GM12878 (cell line): ENCODE data around the gene ADAMTS17. TPM values are rescaled to one million over a fixed set of nuclear protein-coding genes. Genes with fewer than 3 reads are reported as not detected.

Source experiments
- ATAC-seq: fragments of 200-7000 bp; cut with Tn5 transposase; 3 replicates; pipeline ENCODE4 v1.9.1; 2020; ENCODE audit warnings: mild to moderate bottlenecking, moderate library complexity
- BruUV-seq: library from RNA; stranded (reverse); fragments of 400-500 nt; replicated peaks from 2 replicates; lab custom pipeline; 2021; lab: Mats Ljungman, UMichigan
- CTCF ChIA-PET: fragments of 300-600 bp; sonication (Branson Sonifier 250); formaldehyde crosslinking; extraction: SDS; loops from one replicate; lab custom pipeline; 2021; ENCODE audit warnings: inconsistent platforms; lab: Yijun Ruan, JAX
- POLR2A ChIA-PET: fragments of 350-600 bp; formaldehyde crosslinking; extraction: SDS; loops from one replicate; lab custom pipeline; 2021; ENCODE audit warnings: inconsistent platforms; lab: Charles Lee
- RAD21 ChIA-PET: fragments of 300-600 bp; sonication (Branson Sonifier 250); formaldehyde crosslinking; loops from one replicate; lab custom pipeline; 2023; ENCODE audit warnings: antibody characterized with exemption; ENCODE audit not compliant: unreplicated experiment; lab: Charles Lee
- SMC1A ChIA-PET: fragments of 300-600 bp; sonication (Branson Sonifier 250); formaldehyde crosslinking; loops from one replicate; lab custom pipeline; 2023; ENCODE audit not compliant: unreplicated experiment, uncharacterized antibody; lab: Charles Lee
- DNase-seq: peaks from one replicate; pipeline ENCODE4 v3.0.0-alpha.2; 2011; ENCODE audit warnings: low read depth, low spot score
- FAIRE-seq: peaks from 3 replicates; lab custom pipeline; 2011; peaks lifted over from hg19 to GRCh38; lab: Jason Lieb, UNC
- H2AFZ ChIP-seq: 2 replicates; pipeline ENCODE4 v1.6.0; 2011; ENCODE audit warnings: low read depth, low read length, control low read depth; ENCODE audit not compliant: control insufficient read depth
- H3K27ac ChIP-seq: 2 replicates; pipeline ENCODE4 v1.5.1; 2011; ENCODE audit warnings: control low read depth; ENCODE audit not compliant: control insufficient read depth, insufficient read depth
- H3K27me3 ChIP-seq, 2 experiments: replicated peaks in 1 of 2; 2 replicates each; pipeline versions ENCODE4 v1.6.0 to v1.6.1; 2011; ENCODE audit warnings: low read length in 1 of 2; ENCODE audit not compliant: control insufficient read depth in 2 of 2, insufficient read depth in 2 of 2
- H3K36me3 ChIP-seq, 2 experiments: 2 replicates each; pipeline ENCODE4 v1.5.1; 2011; ENCODE audit warnings: low read length in 1 of 2; ENCODE audit not compliant: control insufficient read depth in 2 of 2, insufficient read depth in 2 of 2
- H3K4me1 ChIP-seq: 2 replicates; pipeline ENCODE4 v1.6.1; 2011; ENCODE audit warnings: mild to moderate bottlenecking, low read length, moderate library complexity, mixed read lengths; ENCODE audit not compliant: control insufficient read depth, insufficient read depth
- H3K4me2 ChIP-seq: 2 replicates; pipeline ENCODE4 v1.6.0; 2011; ENCODE audit warnings: control low read depth; ENCODE audit not compliant: control insufficient read depth, insufficient read depth
- H3K4me3 ChIP-seq: fragments of 200-600 bp; sonication (generic); 2 replicates; pipeline ENCODE4 v1.5.1; 2016
- H3K79me2 ChIP-seq: 2 replicates; pipeline ENCODE4 v1.6.0; 2011; ENCODE audit warnings: low read length; ENCODE audit not compliant: control insufficient read depth, insufficient read depth
- H3K9ac ChIP-seq: 2 replicates; pipeline ENCODE4 v1.8.0; 2011; ENCODE audit warnings: low read length, control low read depth, mixed read lengths; ENCODE audit not compliant: control insufficient read depth, insufficient read depth
- H3K9me3 ChIP-seq: replicated peaks from 3 replicates; pipeline ENCODE4 v1.5.1; 2011; ENCODE audit warnings: mild to moderate bottlenecking, low read length; ENCODE audit not compliant: control insufficient read depth, insufficient read depth
- H4K20me1 ChIP-seq: 2 replicates; pipeline ENCODE4 v1.6.0; 2011; ENCODE audit not compliant: control insufficient read depth, insufficient read depth
- ASH2L ChIP-seq: fragments of 300-600, 200-600 bp; sonication (generic); IDR thresholded peaks from 2 replicates; pipeline ENCODE4 v1.6.1; 2017; ENCODE audit warnings: low read depth, mild to moderate bottlenecking, borderline replicate concordance
- HDGF ChIP-seq: fragments of 450-650 bp; IDR thresholded peaks from 2 replicates; pipeline ENCODE4 v1.6.1; 2016; ENCODE audit warnings: antibody characterized with exemption
- MEF2B ChIP-seq: fragments of 450-650 bp; IDR thresholded peaks from 2 replicates; pipeline ENCODE4 v1.6.1; 2018; ENCODE audit warnings: mild to moderate bottlenecking, moderate library complexity; ENCODE audit not compliant: partially characterized antibody, poor library complexity, severe bottlenecking
- NR2F1 ChIP-seq: fragments of 450-650 bp; conservative IDR thresholded peaks from 2 replicates; pipeline ENCODE4 v1.6.1; 2017; ENCODE audit warnings: mild to moderate bottlenecking
- SPI1 ChIP-seq: IDR thresholded peaks from 2 replicates; pipeline ENCODE4 v1.6.1; 2011; ENCODE audit warnings: low read depth, mild to moderate bottlenecking, low read length, moderate library complexity, borderline replicate concordance; ENCODE audit not compliant: insufficient read depth
- SUZ12 ChIP-seq: fragments of 200-600 bp; sonication (generic); IDR thresholded peaks from one replicate; pipeline ENCODE4 v1.6.1; 2018; ENCODE audit warnings: antibody characterized with exemption, mild to moderate bottlenecking; ENCODE audit not compliant: unreplicated experiment
- TAF1 ChIP-seq: IDR thresholded peaks from 2 replicates; pipeline ENCODE4 v1.6.1; 2011; ENCODE audit warnings: mild to moderate bottlenecking, low read depth, low read length, borderline replicate concordance
- WRNIP1 ChIP-seq: IDR thresholded peaks from 2 replicates; pipeline ENCODE4 v1.6.1; 2011; ENCODE audit warnings: low read depth, low read length, improper control_type of control experiment, borderline replicate concordance
- YY1 ChIP-seq: IDR thresholded peaks from 2 replicates; pipeline ENCODE4 v1.6.1; 2011; ENCODE audit warnings: low read depth, mild to moderate bottlenecking, low read length
- WGBS: methylation state at CpG from one replicate; pipeline ENCODE4 v1.1.6; 2016; ENCODE audit warnings: low lambda C conversion rate; ENCODE audit not compliant: insufficient replicate concordance, insufficient coverage; ENCODE audit errors: missing lambda C conversion rate; 5-methylcytosine and 5-hydroxymethylcytosine counted together
- in situ Hi-C: fragments of 300-500 bp; cut with MboI; formaldehyde crosslinking; loops from 9 replicates; pipeline ENCODE4 v1.14.3; 2018; ENCODE audit warnings: mixed read lengths
- intact Hi-C: fragments of 100-400 bp; cut with micrococcal nuclease; formaldehyde crosslinking; loops from one replicate; pipeline ENCODE4 v1.14.2; 2022; ENCODE audit not compliant: unreplicated experiment
- polyA plus RNA-seq, 11 experiments: library from polyadenylated mRNA; depleted of rRNA in 4 of 11; unstranded in 6 of 11; stranded (reverse) in 5 of 11; fragments of >200 nt; fragmentation: Nextera tagmentation in 4 of 11; fragmentation: Illumina TruSeq in 1 of 11; extraction: Ambion mirVana in 4 of 11; extraction: Trizol in 1 of 11; gene quantifications; 1 replicate in 1 of 11; 2 replicates in 10 of 11; pipeline versions ENCODE4 v1.2.1 to v1.2.3, GENCODE V29; 2011 to 2016; ENCODE audit warnings: inconsistent platforms in 2 of 11, missing spikeins in 2 of 11, low read depth in 1 of 11
- total RNA-seq, 4 experiments: library from RNA; depleted of rRNA in 3 of 4; stranded (reverse); fragments of >200 nt in 3 of 4; fragmentation: Illumina TruSeq in 1 of 4; extraction: Trizol in 1 of 4; gene quantifications; 2 replicates each; pipeline versions ENCODE4 v1.2.1 to v1.2.3, GENCODE V29; 2013 to 2021
- TF ChIP-seq, protein P1 (sequence below): IDR thresholded peaks from 2 replicates; pipeline ENCODE4 v1.6.1; 2011; ENCODE audit warnings: mild to moderate bottlenecking, low read depth, low read length, moderate library complexity; ENCODE audit not compliant: insufficient replicate concordance
- TF ChIP-seq, protein P2 (sequence below): IDR thresholded peaks from 2 replicates; pipeline ENCODE4 v1.6.1; 2011; ENCODE audit warnings: low read depth, mild to moderate bottlenecking, low read length, moderate library complexity, borderline replicate concordance; ENCODE audit errors: extremely low read depth

Gene ADAMTS17
- total and polyA plus RNA-seq, 10 of the 15 experiments (the other 5 are each of a cell fraction or from before 2014, with no cell fraction given) = 0.04 to 0.50 (median 0.10) TPM; not detected in 4

DNA sequence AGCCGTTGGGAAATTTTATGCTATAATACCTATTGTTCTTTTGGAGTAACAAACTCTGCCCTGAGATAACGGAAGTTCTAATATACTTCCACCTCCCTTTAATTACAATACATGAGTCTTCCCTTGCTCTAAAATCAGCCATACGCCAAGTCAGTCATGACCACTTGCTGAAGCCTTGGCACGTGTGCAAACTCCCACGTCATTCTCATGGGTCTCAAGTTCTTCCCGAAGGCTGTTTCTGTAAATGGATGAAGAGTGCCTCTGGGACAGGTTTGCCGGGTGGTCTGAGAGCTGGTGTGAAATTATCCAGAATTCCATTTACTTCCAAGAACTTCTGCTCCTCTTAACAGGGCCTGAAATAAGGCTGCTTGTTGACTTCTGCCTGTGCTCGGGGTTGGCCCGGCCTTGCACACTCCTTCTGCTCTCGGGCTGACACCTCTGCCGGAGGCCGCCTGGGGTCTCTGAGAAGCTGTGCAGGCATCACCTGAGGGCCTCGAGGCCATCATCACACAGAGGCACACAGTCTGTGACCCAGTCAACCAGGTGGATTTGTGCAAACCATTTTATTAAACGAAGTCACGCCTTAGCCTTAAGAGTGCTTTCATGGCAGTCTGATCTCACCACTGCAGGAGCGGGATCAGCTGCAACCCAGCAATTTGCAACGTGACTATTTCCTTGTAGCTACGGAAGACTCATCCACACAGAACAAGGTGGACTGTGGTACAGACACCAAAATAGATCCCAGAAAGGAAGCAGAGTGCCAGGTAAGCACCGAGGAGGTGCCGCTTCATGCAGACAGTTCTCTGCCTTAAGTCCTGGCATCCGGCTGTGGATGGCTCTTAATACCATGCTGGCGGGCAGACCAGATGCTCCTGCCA, 120.1 kb downstream of the ADAMTS17 start:
- Histone ChIP-seq H3K36me3 (no peaks in the 10 kb centered on the region), H3K4me1 (no peaks in the 10 kb centered on the region), H3K9ac (no peak overlapping the region), H2AFZ (no peak overlapping the region), H3K27me3 (no peaks in the 10 kb centered on the region), H3K9me3 (no peaks in the 10 kb centered on the region; the same call in 2 of the 3 replicates), H3K4me3 (no peak overlapping the region), H4K20me1 (no peaks in the 10 kb centered on the region), H3K79me2 (no peaks in the 10 kb centered on the region), H3K4me2 (no peak overlapping the region), H3K27ac (no peak overlapping the region)
- RAD21 ChIA-PET = no interaction called here
- WGBS = 48% methylated on average over 22 of the region's 22 CpGs
- BruUV-seq = no TSS peak
- DNase-seq (no peak), ATAC-seq (no peak), FAIRE-seq (no peak)
- POLR2A ChIA-PET = no interaction called here
- TF ChIP-seq, protein P1, sequence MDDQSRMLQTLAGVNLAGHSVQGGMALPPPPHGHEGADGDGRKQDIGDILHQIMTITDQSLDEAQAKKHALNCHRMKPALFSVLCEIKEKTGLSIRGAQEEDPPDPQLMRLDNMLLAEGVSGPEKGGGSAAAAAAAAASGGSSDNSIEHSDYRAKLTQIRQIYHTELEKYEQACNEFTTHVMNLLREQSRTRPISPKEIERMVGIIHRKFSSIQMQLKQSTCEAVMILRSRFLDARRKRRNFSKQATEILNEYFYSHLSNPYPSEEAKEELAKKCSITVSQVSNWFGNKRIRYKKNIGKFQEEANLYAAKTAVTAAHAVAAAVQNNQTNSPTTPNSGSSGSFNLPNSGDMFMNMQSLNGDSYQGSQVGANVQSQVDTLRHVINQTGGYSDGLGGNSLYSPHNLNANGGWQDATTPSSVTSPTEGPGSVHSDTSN = no peak
- TF ChIP-seq SPI1 (no peak), WRNIP1 (no peak), SUZ12 (no peak), ASH2L (no peak), NR2F1 (no peak), TAF1 (no peak), HDGF (no peak), MEF2B (no peak), YY1 (no peak)
- TF ChIP-seq, protein P2, sequence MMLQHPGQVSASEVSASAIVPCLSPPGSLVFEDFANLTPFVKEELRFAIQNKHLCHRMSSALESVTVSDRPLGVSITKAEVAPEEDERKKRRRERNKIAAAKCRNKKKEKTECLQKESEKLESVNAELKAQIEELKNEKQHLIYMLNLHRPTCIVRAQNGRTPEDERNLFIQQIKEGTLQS = no peak
- SMC1A ChIA-PET = no interaction called here
- in situ Hi-C loops = no loop called here
- intact Hi-C loops = no loop called here
- CTCF ChIA-PET = no interaction called here
